SK-N-MC (cell line): ENCODE data around the gene EOLA1.

Experiments
- EZH2 ChIP-seq: fragments of 200-600 bp; sonication (generic); IDR thresholded peaks from one replicate; pipeline ENCODE4 v1.6.1; 2017; ENCODE audit warnings: antibody characterized with exemption
- FOXP2 ChIP-seq: optimal IDR thresholded peaks from 2 replicates; pipeline ENCODE3; 2011; ENCODE audit warnings: mild to moderate bottlenecking, moderate library complexity; ENCODE audit not compliant: insufficient read depth; ENCODE audit errors: extremely low read length, control extremely low read depth
- POLR2AphosphoS5 ChIP-seq: IDR thresholded peaks from 2 replicates; pipeline ENCODE4 v1.6.1; 2012; ENCODE audit warnings: mild to moderate bottlenecking, low read depth, low read length, borderline replicate concordance

GRCh38 chrX:149572743-149573142 lies 31.9 kb downstream of the EOLA1 start:
- TF ChIP-seq POLR2AphosphoS5 (no peak), EZH2 (no peak), FOXP2 (no peak)
